Measurements from ENCODE around the gene RASGEF1B. TPM values are rescaled to one million over a fixed set of nuclear protein-coding genes. Genes with fewer than 3 reads are reported as not detected.

Gene RASGEF1B
- total RNA-seq, 4 donors from 2014 or later: 5.2 to 18.6 (median 6.2) TPM

DNA sequence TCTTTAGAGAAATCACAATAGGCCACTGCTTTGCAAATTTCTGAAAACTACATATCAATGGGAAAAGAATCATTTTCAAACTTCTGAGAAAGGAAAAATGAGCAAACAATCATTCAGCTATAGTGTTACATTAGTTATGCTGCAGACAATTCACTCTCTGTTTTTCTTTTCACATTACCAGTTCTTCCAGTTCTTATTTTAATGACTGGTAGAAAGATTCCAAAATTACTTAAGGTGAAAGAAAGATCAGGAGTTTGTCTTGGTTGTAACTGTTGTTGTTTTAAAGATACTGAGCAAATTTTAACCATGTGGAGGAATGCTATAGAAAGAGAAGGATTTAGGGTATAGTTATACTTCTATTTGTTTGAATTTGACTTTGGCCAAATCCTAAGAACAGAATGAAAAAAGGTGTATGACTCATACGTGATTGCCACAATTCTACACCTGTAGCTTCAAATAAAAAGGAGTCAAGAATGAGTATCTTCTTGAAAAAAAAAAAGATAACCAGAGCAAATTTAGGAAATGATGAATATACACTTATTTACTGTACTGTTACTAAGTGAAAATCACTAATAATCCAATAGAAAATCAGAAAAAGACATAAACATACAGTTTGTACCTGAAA is 21.0 kb upstream of the RASGEF1B start:
- DNase-seq (ENCODE audit: extremely low spot score): no peak
- Histone ChIP-seq H3K36me3 (no peaks in the 10 kb centered on the region), H3K27me3 (no peaks in the 10 kb centered on the region), H3K27ac (replicated peaks in 1 of 4) (no peak overlapping the region), H3K9me3 (peaks cover 0 to 9% (median 4%) of the 10 kb centered on the region in 4 donors), H3K4me3 (no peak overlapping the region), H3K4me1 (peaks cover 0 to 10% (median 5%) of the 10 kb centered on the region in 4 donors)
- 92% methylated on average over 1 of the region's 1 CpG for WGBS
- intact Hi-C loops (cut with DNase I): no loop called here
- TF ChIP-seq CTCF (IDR thresholded peaks at IDR 0.05) (no peak), POLR2A (IDR thresholded peaks at IDR 0.05; ENCODE audit: low read depth) (no peak), EP300 (IDR thresholded peaks at IDR 0.05) (no peak), POLR2AphosphoS5 (IDR thresholded peaks at IDR 0.05) (no peak)

DNA sequence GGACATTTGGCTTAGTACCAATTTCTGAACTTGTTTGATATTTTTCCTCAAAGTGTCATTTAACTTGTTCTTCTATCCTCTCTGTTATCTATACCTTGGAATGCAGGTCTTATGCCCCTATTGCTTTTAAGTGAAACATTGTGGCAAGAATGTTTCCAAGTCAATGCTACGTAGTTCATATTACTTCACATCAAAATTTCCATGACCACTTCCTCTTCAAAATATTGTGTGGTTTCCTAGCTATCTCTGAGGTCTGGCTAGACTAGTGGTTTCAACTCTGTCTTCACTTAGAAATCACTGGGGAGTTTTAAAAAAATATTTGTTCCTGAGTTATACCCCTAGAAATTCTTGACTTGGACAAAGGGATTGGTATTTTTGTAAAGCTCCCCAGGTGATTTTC is 20.2 kb upstream of the RASGEF1B start:
- 72% methylated on average over 1 of the region's 1 CpG for WGBS
- H3K4me3 ChIP-seq: no peak overlapping the region
- intact Hi-C loops (cut with DNase I): no loop called here
- peaks cover 0 to 10% (median 5%) of the 10 kb centered on the region in 4 donors for H3K4me1 ChIP-seq
- H3K9me3 ChIP-seq: peaks cover 0 to 9% (median 4%) of the 10 kb centered on the region in 4 donors
- TF ChIP-seq EP300 (IDR thresholded peaks at IDR 0.05) (no peak), CTCF (IDR thresholded peaks at IDR 0.05) (no peak), POLR2A (IDR thresholded peaks at IDR 0.05; ENCODE audit: low read depth) (no peak), POLR2AphosphoS5 (IDR thresholded peaks at IDR 0.05) (no peak)
- H3K27ac ChIP-seq (replicated peaks in 1 of 4): no peak overlapping the region
- no peaks in the 10 kb centered on the region for H3K27me3 ChIP-seq
- H3K36me3 ChIP-seq: no peaks in the 10 kb centered on the region
- DNase-seq (ENCODE audit: extremely low spot score): no peak

GRCh38 chr4:81490403-81491160 is 18.9 kb upstream of the RASGEF1B start:
- 71% methylated on average over 2 of the region's 2 CpGs for WGBS

DNA sequence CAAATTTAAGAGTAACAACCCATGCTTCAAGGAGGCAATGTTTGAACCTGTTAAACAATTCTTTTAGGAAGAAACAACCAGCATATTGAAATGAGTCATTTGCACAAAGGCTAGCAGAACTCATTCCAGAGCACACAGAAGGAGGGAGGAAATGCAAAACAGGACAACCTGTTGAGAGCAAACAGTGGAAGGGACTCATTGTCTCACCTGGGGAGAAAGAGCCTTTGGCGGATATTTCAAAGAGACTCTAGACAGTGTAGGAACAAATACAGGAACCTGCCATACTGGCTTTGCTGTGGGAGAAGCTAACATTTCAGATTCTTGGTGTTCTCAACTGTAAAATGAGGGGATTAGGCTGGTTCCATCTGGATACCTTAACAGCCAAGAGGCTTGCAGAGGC is 14.8 kb upstream of the RASGEF1B start:
- peaks cover 0 to 4% (median 2%) of the 10 kb centered on the region in 4 donors for H3K9me3 ChIP-seq
- H3K4me1 ChIP-seq: no peaks in the 10 kb centered on the region
- 100% methylated on average over 1 of the region's 1 CpG for WGBS
- H3K27me3 ChIP-seq: no peaks in the 10 kb centered on the region
- no peak overlapping the region for H3K27ac ChIP-seq (replicated peaks in 1 of 4)
- DNase-seq (ENCODE audit: extremely low spot score): no peak
- H3K4me3 ChIP-seq: no peak overlapping the region
- intact Hi-C loops (cut with DNase I): no loop called here
- H3K36me3 ChIP-seq: no peaks in the 10 kb centered on the region
- TF ChIP-seq EP300 (IDR thresholded peaks at IDR 0.05) (no peak), POLR2AphosphoS5 (IDR thresholded peaks at IDR 0.05) (no peak), POLR2A (IDR thresholded peaks at IDR 0.05; ENCODE audit: low read depth) (no peak), CTCF (IDR thresholded peaks at IDR 0.05) (no peak)

More at GRCh38 chr4:81490403-81491160, 18.9 kb upstream of the RASGEF1B start:
- no peak for TF ChIP-seq POLR2AphosphoS5 (IDR thresholded peaks at IDR 0.05)
- TF ChIP-seq POLR2A (IDR thresholded peaks at IDR 0.05; ENCODE audit: low read depth): no peak
- TF ChIP-seq EP300 (IDR thresholded peaks at IDR 0.05): no peak
- no peak for TF ChIP-seq CTCF (IDR thresholded peaks at IDR 0.05)
- no peak for DNase-seq (ENCODE audit: extremely low spot score)
- no peak overlapping the region for H3K4me3 ChIP-seq
- no peaks in the 10 kb centered on the region for H3K27me3 ChIP-seq
- H3K27ac ChIP-seq (replicated peaks in 1 of 4): no peak overlapping the region
- H3K4me1 ChIP-seq: peaks cover 0 to 10% (median 5%) of the 10 kb centered on the region in 4 donors
- no peaks in the 10 kb centered on the region for H3K36me3 ChIP-seq
- H3K9me3 ChIP-seq: peaks cover 0 to 9% (median 4%) of the 10 kb centered on the region in 4 donors
- intact Hi-C loops (cut with DNase I): no loop called here

Measured in esophagus muscularis mucosa (tissue), 4 donors.